Colonic mucosa (tissue), 4 donors: Measurements from ENCODE around the gene FKTN. TPM values are rescaled to one million over a fixed set of nuclear protein-coding genes. Genes with fewer than 3 reads are reported as not detected.

Experiments used
- DNase-seq: peaks from one replicate; pipeline ENCODE4 v3.0.0-alpha.2; 2020
- H3K27ac ChIP-seq: fragments of 200-600 bp; one replicate; pipeline ENCODE4 v1.8.0; 2021
- H3K27me3 ChIP-seq: fragments of 200-600 bp; one replicate; pipeline ENCODE4 v1.8.0; 2021
- H3K36me3 ChIP-seq: fragments of 200-600 bp; one replicate; pipeline ENCODE4 v1.8.0; 2021
- H3K4me1 ChIP-seq: fragments of 200-600 bp; one replicate; pipeline ENCODE4 v1.8.0; 2021; ENCODE audit warnings: mild to moderate bottlenecking
- H3K4me3 ChIP-seq: fragments of 200-600 bp; one replicate; pipeline ENCODE4 v1.8.0; 2021
- H3K9ac ChIP-seq, 2 donors: one replicate each; pipeline ENCODE4 v1.7.0; 2013; ENCODE audit warnings: control low read depth in 2 of 2, low read depth in 2 of 2, low read length in 2 of 2
- H3K9me3 ChIP-seq: fragments of 200-600 bp; one replicate; pipeline ENCODE4 v1.8.0; 2021
- intact Hi-C: fragments of 100-400 bp; cut with DNase I; formaldehyde crosslinking; loops from one replicate; pipeline ENCODE4 v1.14.1; 2022
- total RNA-seq, 2 donors: library from RNA; stranded (reverse); fragmentation: NEBNext Ultra II Directional in 1 of 2; extraction: Animal tissue kit (Norgen Biotek cat#: 25700) in 1 of 2; gene quantifications; one replicate each; pipeline ENCODE4 v1.2.1, GENCODE V29; 2021
- TF ChIP-seq, protein P1 (sequence below): fragments of 200-600 bp; IDR thresholded peaks from one replicate; pipeline ENCODE4 v1.8.0; 2022; ENCODE audit warnings: antibody characterized with exemption, mild to moderate bottlenecking
- donor health status: healthy.
- donor health status: DM: no; HTN: no; CAD: no.
- donor health status: DM: no; HTN: no; CAD: no.

The FKTN gene
- total RNA-seq, 2 donors from 2014 or later, result 12.3 to 18.8 TPM

GRCh38 chr9:105676351-105676923, 118.5 kb downstream of the FKTN start:
- H3K27me3 ChIP-seq, result no peaks in the 10 kb centered on the region
- TF ChIP-seq, protein P1, sequence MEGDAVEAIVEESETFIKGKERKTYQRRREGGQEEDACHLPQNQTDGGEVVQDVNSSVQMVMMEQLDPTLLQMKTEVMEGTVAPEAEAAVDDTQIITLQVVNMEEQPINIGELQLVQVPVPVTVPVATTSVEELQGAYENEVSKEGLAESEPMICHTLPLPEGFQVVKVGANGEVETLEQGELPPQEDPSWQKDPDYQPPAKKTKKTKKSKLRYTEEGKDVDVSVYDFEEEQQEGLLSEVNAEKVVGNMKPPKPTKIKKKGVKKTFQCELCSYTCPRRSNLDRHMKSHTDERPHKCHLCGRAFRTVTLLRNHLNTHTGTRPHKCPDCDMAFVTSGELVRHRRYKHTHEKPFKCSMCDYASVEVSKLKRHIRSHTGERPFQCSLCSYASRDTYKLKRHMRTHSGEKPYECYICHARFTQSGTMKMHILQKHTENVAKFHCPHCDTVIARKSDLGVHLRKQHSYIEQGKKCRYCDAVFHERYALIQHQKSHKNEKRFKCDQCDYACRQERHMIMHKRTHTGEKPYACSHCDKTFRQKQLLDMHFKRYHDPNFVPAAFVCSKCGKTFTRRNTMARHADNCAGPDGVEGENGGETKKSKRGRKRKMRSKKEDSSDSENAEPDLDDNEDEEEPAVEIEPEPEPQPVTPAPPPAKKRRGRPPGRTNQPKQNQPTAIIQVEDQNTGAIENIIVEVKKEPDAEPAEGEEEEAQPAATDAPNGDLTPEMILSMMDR, result no peak

DNA sequence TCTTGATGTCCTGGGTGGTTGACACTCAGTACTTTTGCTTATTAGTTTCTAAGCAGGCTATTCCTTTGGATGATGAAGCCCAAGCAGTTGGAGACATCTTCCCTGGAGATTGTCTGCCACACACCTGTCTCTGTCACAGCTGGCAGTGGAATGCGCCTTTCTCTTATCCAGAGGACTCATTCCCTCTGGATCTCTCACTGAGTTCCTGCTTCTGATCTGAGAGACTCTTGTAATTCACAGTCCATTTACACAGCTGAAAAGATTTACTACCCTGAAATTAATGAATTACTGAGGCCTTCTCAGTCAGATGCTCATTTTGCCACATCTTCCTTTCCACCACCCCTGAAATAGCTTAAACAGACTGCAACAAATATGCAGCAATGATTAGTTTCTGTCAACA, 120.2 kb downstream of the FKTN start:
- intact Hi-C loops, result no loop called here
- Histone ChIP-seq H3K27ac (no peak overlapping the region), H3K4me3 (no peak overlapping the region), H3K4me1 (no peaks in the 10 kb centered on the region), H3K36me3 (no peaks in the 10 kb centered on the region), H3K27me3 (no peaks in the 10 kb centered on the region), H3K9me3 (no peaks in the 10 kb centered on the region), H3K9ac (no peak overlapping the region)
- no peak for DNase-seq
- TF ChIP-seq, protein P1, result no peak

More at GRCh38 chr9:105676351-105676923, 118.5 kb downstream of the FKTN start:
- Histone ChIP-seq H3K27ac (no peak overlapping the region), H3K9ac (no peak overlapping the region), H3K9me3 (no peaks in the 10 kb centered on the region), H3K4me3 (no peak overlapping the region), H3K4me1 (no peaks in the 10 kb centered on the region), H3K36me3 (no peaks in the 10 kb centered on the region)
- intact Hi-C loops, result no loop called here
- DNase-seq, result no peak

DNA sequence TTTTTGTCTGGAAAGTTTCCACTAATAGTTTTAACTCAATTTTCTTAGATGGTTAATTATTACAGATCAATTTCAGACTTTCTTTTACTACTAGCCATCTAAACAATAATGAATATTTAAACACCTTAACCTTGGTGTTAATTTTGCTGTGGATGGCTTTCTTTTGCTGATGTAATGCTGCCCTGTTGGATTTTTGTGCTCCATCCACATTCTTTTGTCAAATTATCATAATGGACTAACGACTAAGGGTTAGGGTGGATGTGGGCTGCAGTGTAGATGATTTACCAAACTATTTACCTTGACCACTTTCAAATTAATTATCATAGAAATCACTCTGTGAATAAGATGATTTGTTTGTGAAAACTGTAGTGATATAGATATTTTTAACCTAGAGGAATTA, 120.8 kb downstream of the FKTN start:
- Histone ChIP-seq H3K9ac (no peak overlapping the region), H3K4me3 (no peak overlapping the region), H3K9me3 (no peaks in the 10 kb centered on the region), H3K27ac (no peak overlapping the region), H3K27me3 (no peaks in the 10 kb centered on the region), H3K36me3 (no peaks in the 10 kb centered on the region), H3K4me1 (no peaks in the 10 kb centered on the region)
- intact Hi-C loops, result no loop called here
- TF ChIP-seq, protein P1, result no peak
- no peak for DNase-seq

GRCh38 chr9:105679257-105680022, 121.5 kb downstream of the FKTN start:
- intact Hi-C loops, result no loop called here
- Histone ChIP-seq H3K9ac (no peak overlapping the region), H3K36me3 (no peaks in the 10 kb centered on the region), H3K27me3 (no peaks in the 10 kb centered on the region), H3K4me3 (no peak overlapping the region), H3K27ac (no peak overlapping the region), H3K4me1 (no peaks in the 10 kb centered on the region), H3K9me3 (no peaks in the 10 kb centered on the region)
- TF ChIP-seq, protein P1, result no peak
- peak; percentile 51 for DNase-seq

DNA sequence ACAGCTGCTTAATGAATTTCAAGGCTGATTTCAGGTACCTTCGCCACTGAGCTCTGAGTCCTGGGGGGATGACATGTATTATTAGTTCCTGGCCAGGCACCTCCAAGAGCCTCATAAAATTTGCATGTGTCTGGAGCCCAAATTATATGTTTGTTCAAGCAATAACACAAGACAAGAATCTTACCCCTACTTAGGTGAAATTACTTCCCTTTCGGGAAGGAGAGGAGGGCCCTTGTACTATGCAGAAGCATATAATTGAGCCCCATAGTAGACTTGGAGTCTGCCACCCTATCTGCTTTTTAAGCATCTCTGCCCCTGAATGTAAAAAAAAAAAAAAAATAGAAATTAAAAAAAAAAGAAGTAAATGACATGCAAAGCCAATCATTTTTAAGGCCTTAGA, 123.4 kb downstream of the FKTN start:
- Histone ChIP-seq H3K36me3 (no peaks in the 10 kb centered on the region), H3K4me3 (no peak overlapping the region), H3K4me1 (no peaks in the 10 kb centered on the region), H3K27me3 (no peaks in the 10 kb centered on the region), H3K9ac (no peak overlapping the region), H3K9me3 (no peaks in the 10 kb centered on the region), H3K27ac (no peak overlapping the region)
- intact Hi-C loops, result no loop called here
- TF ChIP-seq, protein P1, result no peak
- DNase-seq, result no peak
